Endothelial cell (in vitro differentiated cells): ENCODE results near the gene RARA. TPM values are rescaled to one million over a fixed set of nuclear protein-coding genes. Genes with fewer than 3 reads are reported as not detected.

Source experiments
- DNase-seq: peaks from one replicate; pipeline ENCODE4 v3.0.0; 2021; ENCODE audit warnings: low spot score
- H3K27ac Mint-ChIP-seq: one replicate; pipeline ENCODE4 v1.8.0; 2021; ENCODE audit warnings: mixed read lengths, inconsistent platforms; ENCODE audit not compliant: unreplicated experiment
- H3K27me3 Mint-ChIP-seq: one replicate; pipeline ENCODE4 v1.8.0; 2021; ENCODE audit warnings: mild to moderate bottlenecking, moderate library complexity, mixed read lengths, inconsistent platforms; ENCODE audit not compliant: unreplicated experiment
- H3K36me3 Mint-ChIP-seq: one replicate; pipeline ENCODE4 v1.8.0; 2021; ENCODE audit warnings: mild to moderate bottlenecking, low read depth, mixed read lengths, inconsistent platforms; ENCODE audit not compliant: unreplicated experiment
- H3K4me1 Mint-ChIP-seq: one replicate; pipeline ENCODE4 v1.8.0; 2021; ENCODE audit warnings: mild to moderate bottlenecking, mixed read lengths, inconsistent platforms; ENCODE audit not compliant: unreplicated experiment
- H3K4me3 Mint-ChIP-seq: one replicate; pipeline ENCODE4 v1.8.0; 2021; ENCODE audit warnings: mild to moderate bottlenecking, mixed read lengths, inconsistent platforms; ENCODE audit not compliant: unreplicated experiment
- H3K9me3 Mint-ChIP-seq: one replicate; pipeline ENCODE4 v1.8.0; 2021; ENCODE audit warnings: mixed read lengths, inconsistent platforms; ENCODE audit not compliant: unreplicated experiment
- total RNA-seq: library from RNA; stranded (reverse); fragmentation: NEBNext Ultra II Directional; extraction: Animal tissue kit (Norgen Biotek cat#: 25700); gene quantifications from one replicate; pipeline ENCODE4 v1.2.1, GENCODE V29; 2021; ENCODE audit not compliant: unreplicated experiment
- TF ChIP-seq, protein P1 (sequence below): fragments of 200-600 bp; sonication (generic); IDR thresholded peaks from one replicate; pipeline ENCODE4 v1.5.0; 2021; ENCODE audit warnings: antibody characterized with exemption; ENCODE audit not compliant: unreplicated experiment

Gene RARA
- total RNA-seq, 1 donor from 2014 or later: 42.8 TPM

DNA sequence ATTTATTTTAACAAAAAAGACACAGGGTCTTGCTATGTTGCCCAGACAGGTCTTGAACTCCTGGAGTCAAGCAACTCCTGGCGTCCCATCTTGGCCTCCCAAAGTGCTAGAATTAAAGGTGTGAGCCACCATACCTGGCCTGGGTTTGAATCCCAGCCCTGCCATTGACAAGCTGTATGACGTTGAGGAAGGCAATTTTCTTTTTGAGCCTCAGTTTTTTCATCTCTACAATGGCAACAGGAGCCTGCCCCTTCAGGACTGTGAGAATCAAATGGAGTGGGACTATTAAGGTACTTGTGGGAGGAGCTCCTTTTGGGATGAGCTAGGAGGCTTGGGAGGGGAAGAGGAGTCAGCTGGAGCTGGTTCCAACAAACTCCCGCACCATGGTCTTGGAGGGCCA, 6.2 kb downstream of the RARA start:
- Mint-ChIP-seq H3K4me1 (peaks cover 58% of the 10 kb centered on the region), H3K9me3 (no peaks in the 10 kb centered on the region), H3K27me3 (peaks cover 20% of the 10 kb centered on the region), H3K27ac (no peak overlapping the region), H3K4me3 (no peak overlapping the region), H3K36me3 (no peaks in the 10 kb centered on the region)
- TF ChIP-seq, protein P1, sequence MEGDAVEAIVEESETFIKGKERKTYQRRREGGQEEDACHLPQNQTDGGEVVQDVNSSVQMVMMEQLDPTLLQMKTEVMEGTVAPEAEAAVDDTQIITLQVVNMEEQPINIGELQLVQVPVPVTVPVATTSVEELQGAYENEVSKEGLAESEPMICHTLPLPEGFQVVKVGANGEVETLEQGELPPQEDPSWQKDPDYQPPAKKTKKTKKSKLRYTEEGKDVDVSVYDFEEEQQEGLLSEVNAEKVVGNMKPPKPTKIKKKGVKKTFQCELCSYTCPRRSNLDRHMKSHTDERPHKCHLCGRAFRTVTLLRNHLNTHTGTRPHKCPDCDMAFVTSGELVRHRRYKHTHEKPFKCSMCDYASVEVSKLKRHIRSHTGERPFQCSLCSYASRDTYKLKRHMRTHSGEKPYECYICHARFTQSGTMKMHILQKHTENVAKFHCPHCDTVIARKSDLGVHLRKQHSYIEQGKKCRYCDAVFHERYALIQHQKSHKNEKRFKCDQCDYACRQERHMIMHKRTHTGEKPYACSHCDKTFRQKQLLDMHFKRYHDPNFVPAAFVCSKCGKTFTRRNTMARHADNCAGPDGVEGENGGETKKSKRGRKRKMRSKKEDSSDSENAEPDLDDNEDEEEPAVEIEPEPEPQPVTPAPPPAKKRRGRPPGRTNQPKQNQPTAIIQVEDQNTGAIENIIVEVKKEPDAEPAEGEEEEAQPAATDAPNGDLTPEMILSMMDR: no peak
- no peak for DNase-seq

DNA sequence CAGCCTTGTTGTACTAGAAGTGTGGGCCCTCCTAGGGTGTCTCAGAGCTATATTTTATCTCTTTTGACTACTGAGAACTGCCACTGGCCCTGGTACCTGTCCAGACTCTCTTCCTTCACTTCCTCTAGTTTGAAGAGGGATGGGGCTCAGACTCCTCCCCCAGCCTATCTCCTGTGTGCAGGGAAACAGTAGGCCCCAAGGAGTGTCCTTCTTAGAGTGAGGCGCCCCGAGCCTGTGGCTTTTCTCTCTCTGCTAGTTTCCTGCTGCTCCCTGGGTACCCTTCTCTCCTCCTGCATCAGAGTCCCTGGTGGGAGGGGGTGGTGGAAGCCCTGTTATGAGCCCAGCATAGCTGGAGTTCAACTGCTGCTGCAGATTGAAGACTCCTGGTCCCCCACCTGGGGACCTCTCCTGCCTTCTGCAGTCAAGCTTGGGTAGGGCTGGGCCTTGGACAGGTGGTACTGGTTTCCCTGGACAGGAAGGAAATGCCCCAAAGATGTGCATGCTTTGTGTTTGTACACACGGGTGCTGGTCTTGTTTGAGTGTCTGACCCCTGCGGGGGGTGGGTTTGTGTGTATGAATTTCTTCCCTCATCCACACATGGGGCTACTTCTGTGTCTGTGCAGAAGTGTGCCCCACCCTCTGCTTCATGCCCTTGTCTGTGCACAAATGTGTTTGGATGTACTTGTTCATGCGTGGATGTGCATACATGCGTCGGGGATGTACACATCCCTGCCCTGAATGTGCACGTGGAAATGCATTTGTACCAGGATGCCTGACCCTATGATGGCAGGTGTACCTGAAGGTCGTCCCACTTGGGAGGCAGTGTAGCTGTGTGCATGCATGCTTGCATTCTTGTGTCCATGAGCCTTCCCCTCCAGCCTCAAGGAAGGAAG, 6.9 kb downstream of the RARA start:
- peaks cover 60% of the 10 kb centered on the region for H3K4me1 Mint-ChIP-seq
- TF ChIP-seq, protein P1: no peak
- H3K27ac Mint-ChIP-seq: peak overlapping the region; percentile 89
- H3K4me3 Mint-ChIP-seq: peak overlapping the region; percentile 71
- H3K9me3 Mint-ChIP-seq: no peaks in the 10 kb centered on the region
- H3K27me3 Mint-ChIP-seq: peaks cover 19% of the 10 kb centered on the region
- H3K36me3 Mint-ChIP-seq: no peaks in the 10 kb centered on the region
- no peak for DNase-seq

- peaks cover 60% of the 10 kb centered on the region for H3K4me1 Mint-ChIP-seq
- peak overlapping the region; percentile 96 for H3K27ac Mint-ChIP-seq
- DNase-seq: peak; percentile 75
- H3K27me3 Mint-ChIP-seq: peaks cover 19% of the 10 kb centered on the region
- peak overlapping the region; percentile 93 for H3K4me3 Mint-ChIP-seq
- TF ChIP-seq, protein P1: no peak
- H3K36me3 Mint-ChIP-seq: no peaks in the 10 kb centered on the region
- H3K9me3 Mint-ChIP-seq: no peaks in the 10 kb centered on the region
Observed at GRCh38 chr17:40316571-40317344, 7.8 kb downstream of the RARA start.

GRCh38 chr17:40317345-40317873, 8.4 kb downstream of the RARA start:
- Mint-ChIP-seq H3K4me1 (peaks cover 60% of the 10 kb centered on the region), H3K4me3 (peak overlapping the region; percentile 93), H3K27me3 (peaks cover 23% of the 10 kb centered on the region), H3K27ac (peak overlapping the region; percentile 96), H3K36me3 (no peaks in the 10 kb centered on the region), H3K9me3 (no peaks in the 10 kb centered on the region)
- DNase-seq: peak; percentile 68
- TF ChIP-seq, protein P1: peak; percentile 43
